ENCODE results near the gene TASP1.

- no peak for TF ChIP-seq CTCF (IDR thresholded peaks at IDR 0.05; ENCODE audit: extremely low read depth in 1 of 2, insufficient read depth in 1 of 2, low read depth in 1 of 2, low read length in 2 of 2)
- TF ChIP-seq POLR2AphosphoS5 (IDR thresholded peaks at IDR 0.05; ENCODE audit: insufficient read depth, low read depth, low read length) = no peak
- no peak for TF ChIP-seq EZH2 (IDR thresholded peaks at IDR 0.05; ENCODE audit: borderline replicate concordance, low read depth, low read length, severe bottlenecking)
- no peak for TF ChIP-seq MAX (IDR thresholded peaks at IDR 0.05; ENCODE audit: insufficient read depth, insufficient read length)
- TF ChIP-seq FOS (IDR thresholded peaks at IDR 0.05; ENCODE audit: borderline replicate concordance, insufficient read depth, low read length) = no peak
Measured at GRCh38 chr20:13626724-13627123, 12.0 kb downstream of the TASP1 start.

Measured in endothelial cell of umbilical vein (primary cell).